ENCODE data around the gene NETO1. TPM values are rescaled to one million over a fixed set of nuclear protein-coding genes. Genes with fewer than 3 reads are reported as not detected.

NETO1 gene
- total RNA-seq, 1 experiment from 2014 or later: not detected

DNA sequence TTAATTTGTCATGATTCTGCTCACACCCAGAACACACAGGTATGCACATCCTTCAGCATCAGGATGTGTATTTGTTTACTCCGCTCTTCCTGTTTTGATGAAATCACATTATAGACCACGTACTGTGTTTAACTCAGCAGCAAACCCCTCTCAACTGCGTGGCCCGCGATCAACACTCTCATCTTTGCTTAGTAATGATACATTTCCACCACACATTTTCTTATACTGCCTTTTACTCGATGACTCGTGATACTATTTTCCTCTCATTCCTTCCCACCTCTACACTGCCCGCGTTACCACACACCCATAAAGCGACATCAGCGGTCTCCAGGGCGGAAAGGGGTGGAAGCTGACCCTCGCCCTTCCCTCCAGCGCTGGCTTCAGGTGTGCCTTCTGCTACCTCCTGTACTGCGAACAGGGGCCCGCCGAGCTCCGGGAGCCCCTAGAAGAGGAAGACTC lies 1.3 kb downstream of the NETO1 start:
- no peak for DNase-seq (ENCODE audit: low read depth in 1 of 2, low spot score in 2 of 2)
- Histone ChIP-seq H3K27me3 (replicated peaks) (peaks cover 34% of the 10 kb centered on the region), H3K27ac (no peak overlapping the region), H3K36me3 (no peaks in the 10 kb centered on the region), H3K4me1 (replicated peaks) (no peaks in the 10 kb centered on the region), H3K4me3 (no peak overlapping the region), H3K9me3 (replicated peaks) (0 out of 2 replicates have a peak, but pooled peaks cover 4% of the 10 kb centered on the region)

DNA sequence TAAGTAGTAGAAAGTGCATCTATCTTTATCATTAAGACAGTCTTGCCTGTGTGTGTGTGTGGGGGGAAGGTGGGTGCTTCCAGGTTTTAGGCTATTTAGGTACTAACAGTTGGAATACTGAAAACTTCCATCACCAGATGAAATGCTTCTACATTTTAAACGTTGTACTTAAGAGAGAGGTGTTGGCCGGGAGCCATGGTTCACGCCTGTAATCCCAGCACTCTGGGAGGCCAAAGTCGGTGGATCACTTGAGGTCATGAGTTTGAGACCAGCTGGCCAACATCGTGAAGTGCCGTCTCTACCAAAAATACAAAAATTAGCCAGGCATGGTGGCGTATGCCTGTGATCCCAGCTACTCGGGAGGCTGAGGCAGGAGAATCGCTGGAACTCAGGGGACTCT lies 4.0 kb downstream of the NETO1 start:
- H3K9me3 ChIP-seq (replicated peaks): 0 out of 2 replicates have a peak, but pooled peaks cover 3% of the 10 kb centered on the region
- no peak overlapping the region for H3K4me3 ChIP-seq
- H3K36me3 ChIP-seq: no peaks in the 10 kb centered on the region
- no peak for DNase-seq (ENCODE audit: low read depth in 1 of 2, low spot score in 2 of 2)
- no peaks in the 10 kb centered on the region for H3K4me1 ChIP-seq (replicated peaks)
- no peak overlapping the region for H3K27ac ChIP-seq
- peaks cover 26% of the 10 kb centered on the region for H3K27me3 ChIP-seq (replicated peaks)

DNA sequence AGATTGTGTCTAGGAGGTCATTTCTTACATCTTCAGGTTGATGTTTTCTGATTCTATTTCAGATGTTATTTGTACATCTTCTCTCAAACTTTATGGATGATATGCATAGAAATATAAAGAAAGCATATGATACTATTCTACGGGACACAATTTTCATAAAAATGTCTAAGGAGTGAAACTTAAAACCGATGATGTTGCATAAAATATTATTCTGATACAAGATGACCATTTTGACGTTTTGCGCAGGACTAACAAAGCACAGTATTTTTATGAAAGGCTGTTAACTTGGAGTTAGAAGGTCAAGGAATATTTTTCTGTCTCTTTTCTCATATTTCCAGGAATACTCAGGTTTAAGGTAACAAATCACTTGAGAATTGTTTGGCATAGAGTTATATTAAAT lies 8.7 kb downstream of the NETO1 start:
- DNase-seq (ENCODE audit: low read depth in 1 of 2, low spot score in 2 of 2): no peak
- Histone ChIP-seq H3K4me1 (replicated peaks) (no peaks in the 10 kb centered on the region), H3K9me3 (replicated peaks) (0 out of 2 replicates have a peak, but pooled peaks cover 3% of the 10 kb centered on the region)

DNA sequence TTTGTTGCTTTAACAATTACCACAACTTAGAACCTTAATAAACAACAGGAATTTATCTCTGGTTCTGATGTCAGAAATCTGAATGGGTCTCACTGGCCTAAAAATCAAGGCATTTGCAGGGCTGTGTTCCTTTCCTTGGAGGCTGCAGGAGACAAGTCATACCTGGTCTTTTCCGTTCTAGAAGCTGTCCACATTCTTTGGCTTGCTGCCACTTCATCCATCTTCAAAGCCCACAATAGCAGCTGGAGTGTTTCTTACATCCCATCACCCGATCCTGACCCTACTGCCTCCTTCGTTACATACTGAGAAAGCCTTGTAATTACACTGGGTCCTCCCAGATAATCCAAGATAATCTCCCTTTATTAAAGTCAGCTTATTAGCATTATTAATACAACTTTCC lies 18.1 kb downstream of the NETO1 start:
- Histone ChIP-seq H3K4me1 (replicated peaks) (no peaks in the 10 kb centered on the region), H3K36me3 (no peaks in the 10 kb centered on the region), H3K4me3 (no peak overlapping the region), H3K27ac (no peak overlapping the region), H3K27me3 (replicated peaks) (no peaks in the 10 kb centered on the region), H3K9me3 (replicated peaks) (no peaks in the 10 kb centered on the region)
- no peak for DNase-seq (ENCODE audit: low read depth in 1 of 2, low spot score in 2 of 2)

More for the DNA sequence above, 8.7 kb downstream of the NETO1 start:
- no peak overlapping the region for H3K27ac ChIP-seq
- no peak overlapping the region for H3K4me3 ChIP-seq
- no peaks in the 10 kb centered on the region for H3K36me3 ChIP-seq
- no peaks in the 10 kb centered on the region for H3K27me3 ChIP-seq (replicated peaks)

DNA sequence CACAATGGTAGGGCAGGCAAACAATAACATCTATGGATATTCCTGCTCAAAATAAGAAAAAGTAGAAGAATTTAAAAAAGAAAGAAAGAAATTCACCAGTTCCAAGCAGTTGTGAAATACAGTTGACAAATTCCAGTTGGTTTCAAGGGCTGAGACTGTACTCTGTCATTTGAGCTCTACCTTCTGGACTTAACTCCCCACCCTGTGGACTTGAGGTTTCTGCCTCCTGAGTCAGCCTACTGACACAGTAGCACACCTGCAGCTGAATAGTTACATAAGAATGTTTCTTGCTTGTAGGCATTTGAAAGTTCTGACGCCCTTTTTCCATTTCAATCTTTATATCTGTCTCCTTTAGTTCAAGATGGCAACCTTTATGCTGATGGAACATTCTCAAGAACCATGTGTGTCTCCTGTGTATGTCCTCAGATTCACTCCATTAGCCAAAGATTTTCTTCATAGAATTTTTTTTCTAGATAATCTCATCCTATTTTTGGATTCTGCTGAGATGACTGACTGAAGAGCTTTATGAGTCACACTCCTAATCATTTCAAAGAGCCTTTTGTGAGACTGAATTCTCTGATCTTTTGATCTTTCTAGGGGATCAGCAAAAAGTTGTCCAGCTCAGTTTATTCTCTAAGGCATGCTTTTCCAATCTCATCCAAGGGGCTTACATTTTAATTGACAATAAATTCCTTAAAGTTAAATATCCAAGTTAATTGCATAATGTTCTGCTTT lies 19.1 kb downstream of the NETO1 start:
- no peak for DNase-seq (ENCODE audit: low read depth in 1 of 2, low spot score in 2 of 2)
- no peaks in the 10 kb centered on the region for H3K27me3 ChIP-seq (replicated peaks)
- no peaks in the 10 kb centered on the region for H3K36me3 ChIP-seq
- no peak overlapping the region for H3K27ac ChIP-seq
- no peaks in the 10 kb centered on the region for H3K9me3 ChIP-seq (replicated peaks)
- no peaks in the 10 kb centered on the region for H3K4me1 ChIP-seq (replicated peaks)
- no peak overlapping the region for H3K4me3 ChIP-seq

DNA sequence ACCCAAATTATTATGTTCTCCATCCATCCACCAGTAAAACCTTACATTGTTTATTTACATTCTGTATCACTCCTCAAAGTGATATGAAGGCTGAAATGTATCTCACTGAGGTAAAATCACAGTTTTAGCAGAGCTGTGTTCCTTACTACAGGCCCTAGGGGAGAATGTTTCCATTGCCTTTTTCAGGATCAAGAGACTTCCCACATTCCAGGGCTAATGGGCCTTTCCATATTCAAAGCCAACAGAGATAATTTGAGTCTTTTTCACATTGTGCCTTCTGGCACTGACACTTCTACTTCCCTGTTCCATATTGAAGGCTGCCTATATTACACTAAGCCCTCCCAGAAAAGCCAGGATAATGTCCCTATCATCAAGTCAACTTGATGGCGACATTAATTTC lies 20.0 kb downstream of the NETO1 start:
- Histone ChIP-seq H3K27ac (no peak overlapping the region), H3K9me3 (replicated peaks) (no peaks in the 10 kb centered on the region), H3K4me3 (no peak overlapping the region), H3K36me3 (no peaks in the 10 kb centered on the region), H3K27me3 (replicated peaks) (no peaks in the 10 kb centered on the region), H3K4me1 (replicated peaks) (no peaks in the 10 kb centered on the region)
- no peak for DNase-seq (ENCODE audit: low read depth in 1 of 2, low spot score in 2 of 2)

DNA sequence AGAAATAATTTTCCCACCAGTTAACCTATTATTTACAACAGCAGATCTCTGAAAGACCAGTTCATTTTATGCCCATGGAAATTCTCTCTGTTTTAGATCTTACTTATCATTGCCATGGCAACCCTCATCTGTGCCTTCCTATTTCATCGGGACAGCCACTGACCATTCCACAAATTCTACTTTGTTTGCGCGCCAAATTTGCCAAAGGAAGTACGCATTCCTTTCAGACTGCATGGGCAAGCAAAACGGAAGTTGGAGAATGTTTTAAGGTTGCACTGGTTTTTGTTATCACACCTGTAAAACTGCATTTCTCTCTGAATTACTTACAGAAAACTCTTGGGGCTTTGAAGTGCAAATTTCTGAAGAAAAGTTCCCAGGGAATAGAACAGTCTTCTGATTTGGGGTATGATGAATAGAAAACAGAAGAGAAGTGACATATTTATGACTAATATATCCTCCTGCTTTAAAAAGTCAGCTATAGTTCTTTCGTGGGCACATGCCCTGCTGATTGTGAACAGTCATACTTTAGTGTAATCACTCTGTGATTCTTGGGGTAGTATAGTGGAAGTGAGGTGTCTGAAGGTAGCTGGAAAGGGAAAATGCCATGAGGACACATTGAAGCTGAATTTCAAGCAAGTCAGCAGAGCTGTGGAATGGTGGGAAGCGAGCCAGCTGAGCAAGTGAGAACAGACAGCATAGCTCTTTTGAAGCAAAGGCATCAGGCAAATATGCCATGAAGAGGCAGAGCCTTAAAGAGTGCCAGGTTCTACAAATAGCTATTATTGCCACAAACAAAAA lies 20.9 kb downstream of the NETO1 start:
- Histone ChIP-seq H3K27me3 (replicated peaks) (no peaks in the 10 kb centered on the region), H3K4me3 (no peak overlapping the region), H3K9me3 (replicated peaks) (no peaks in the 10 kb centered on the region), H3K27ac (no peak overlapping the region), H3K36me3 (no peaks in the 10 kb centered on the region), H3K4me1 (replicated peaks) (no peaks in the 10 kb centered on the region)
- no peak for DNase-seq (ENCODE audit: low read depth in 1 of 2, low spot score in 2 of 2)

DNA sequence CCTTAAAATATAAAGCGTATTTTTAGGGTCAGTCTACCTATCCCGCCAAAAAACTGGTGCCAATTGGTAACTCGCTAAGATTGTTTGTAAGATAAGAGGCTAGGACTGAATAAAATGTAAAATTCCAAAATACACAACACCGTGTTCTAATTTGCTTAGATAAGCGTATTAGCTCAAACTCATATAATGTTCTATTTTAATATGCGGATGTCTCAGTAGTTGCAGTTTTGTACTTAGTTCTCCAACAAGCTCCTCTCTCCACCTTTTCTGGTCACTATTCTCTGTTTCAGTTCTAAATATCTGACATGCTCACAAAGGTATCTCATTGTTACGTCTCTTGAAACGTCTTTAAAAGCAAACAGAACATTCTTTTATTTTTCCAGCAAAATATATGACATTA lies 24.0 kb downstream of the NETO1 start:
- H3K27me3 ChIP-seq (replicated peaks): no peaks in the 10 kb centered on the region
- H3K4me3 ChIP-seq: no peak overlapping the region
- H3K4me1 ChIP-seq (replicated peaks): no peaks in the 10 kb centered on the region
- DNase-seq (ENCODE audit: low read depth in 1 of 2, low spot score in 2 of 2): no peak
- H3K9me3 ChIP-seq (replicated peaks): no peaks in the 10 kb centered on the region
- H3K27ac ChIP-seq: no peak overlapping the region
- no peaks in the 10 kb centered on the region for H3K36me3 ChIP-seq

DNA sequence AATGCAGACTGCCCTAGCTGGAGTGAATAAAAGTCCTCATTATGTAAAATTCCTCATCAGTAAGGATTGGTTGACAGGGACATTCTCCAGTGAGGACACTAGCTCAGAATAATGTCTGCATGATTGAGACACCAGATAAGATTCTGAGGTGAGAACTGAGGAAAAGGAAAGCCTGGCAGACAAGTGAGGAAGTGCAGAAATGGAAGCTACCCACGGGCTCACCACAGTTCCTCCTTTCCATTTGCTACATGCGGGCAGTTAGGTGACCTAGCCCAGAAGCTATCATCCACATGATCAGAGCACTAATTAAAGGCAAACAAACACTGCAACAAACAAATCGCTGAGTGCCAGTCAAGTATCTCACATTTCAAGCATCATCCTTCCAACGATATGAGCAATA lies 27.7 kb downstream of the NETO1 start:
- DNase-seq (ENCODE audit: low read depth in 1 of 2, low spot score in 2 of 2): no peak
- Histone ChIP-seq H3K27ac (no peak overlapping the region), H3K36me3 (no peaks in the 10 kb centered on the region), H3K27me3 (replicated peaks) (no peaks in the 10 kb centered on the region), H3K9me3 (replicated peaks) (no peaks in the 10 kb centered on the region), H3K4me3 (no peak overlapping the region), H3K4me1 (replicated peaks) (no peaks in the 10 kb centered on the region)

DNA sequence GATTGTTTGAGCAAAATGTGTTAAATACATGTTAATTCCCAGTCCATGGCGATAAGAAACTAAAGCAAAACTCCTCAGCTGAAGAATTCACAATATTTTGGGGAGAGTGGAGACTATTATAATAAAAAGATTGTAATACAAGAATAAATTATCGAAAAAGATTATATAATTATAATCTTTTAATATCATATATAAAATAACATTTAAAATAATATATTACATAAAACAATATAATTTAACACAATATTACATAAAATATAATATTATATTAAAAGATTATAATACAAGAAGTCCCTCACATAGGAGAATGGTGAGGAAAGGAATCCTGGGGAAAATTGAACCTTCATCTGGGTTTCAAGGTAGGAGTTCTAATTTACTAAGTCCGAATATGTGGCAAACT lies 33.1 kb downstream of the NETO1 start:
- Histone ChIP-seq H3K27ac (no peak overlapping the region), H3K4me3 (no peak overlapping the region), H3K9me3 (replicated peaks) (no peaks in the 10 kb centered on the region), H3K36me3 (no peaks in the 10 kb centered on the region), H3K27me3 (replicated peaks) (no peaks in the 10 kb centered on the region), H3K4me1 (replicated peaks) (no peaks in the 10 kb centered on the region)
- no peak for DNase-seq (ENCODE audit: low read depth in 1 of 2, low spot score in 2 of 2)

DNA sequence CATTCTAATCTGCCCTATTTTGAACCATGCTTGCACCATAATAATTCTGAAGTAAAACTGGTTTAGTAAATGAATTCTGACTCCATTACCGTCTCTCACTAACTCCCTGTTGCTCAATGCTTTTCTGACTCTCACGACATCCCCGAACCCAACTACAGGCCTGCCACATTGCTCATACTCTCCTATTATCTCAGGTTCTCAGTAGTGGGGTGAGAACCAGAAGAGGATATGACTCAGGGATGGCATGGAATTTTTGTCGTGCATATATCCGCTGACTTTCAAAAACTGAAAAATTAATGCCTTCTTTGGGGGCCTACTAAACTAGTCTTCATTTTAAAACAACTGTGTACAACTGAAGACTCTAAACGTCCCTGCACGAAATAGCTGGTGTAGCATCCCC lies 34.3 kb downstream of the NETO1 start:
- DNase-seq (ENCODE audit: low read depth in 1 of 2, low spot score in 2 of 2): no peak
- Histone ChIP-seq H3K9me3 (replicated peaks) (no peaks in the 10 kb centered on the region), H3K4me3 (no peak overlapping the region), H3K27me3 (replicated peaks) (no peaks in the 10 kb centered on the region), H3K27ac (no peak overlapping the region), H3K4me1 (replicated peaks) (no peaks in the 10 kb centered on the region), H3K36me3 (no peaks in the 10 kb centered on the region)

DNA sequence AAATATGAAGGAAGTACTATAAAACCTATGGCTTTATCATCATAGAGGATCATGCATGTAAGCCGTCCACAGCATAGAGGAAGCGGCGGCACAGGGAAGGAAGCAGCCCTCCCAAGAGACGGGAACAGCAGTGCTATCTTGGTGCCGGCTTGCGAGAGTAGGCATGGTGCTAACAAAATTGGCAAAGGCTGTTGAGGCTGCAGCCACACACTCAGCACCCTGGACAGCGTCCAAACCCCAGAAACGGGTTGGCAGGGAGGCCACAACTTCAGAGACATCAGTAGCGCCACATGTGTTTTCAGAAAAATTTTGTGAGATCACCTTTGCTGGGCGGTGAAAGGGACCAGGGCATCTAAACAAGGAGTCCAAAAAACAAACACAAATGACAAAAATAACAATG lies 37.7 kb downstream of the NETO1 start:
- no peak for DNase-seq (ENCODE audit: low read depth in 1 of 2, low spot score in 2 of 2)
- Histone ChIP-seq H3K27me3 (replicated peaks) (no peaks in the 10 kb centered on the region; the same call in 1 of the 2 replicates), H3K4me1 (replicated peaks) (no peaks in the 10 kb centered on the region), H3K36me3 (no peaks in the 10 kb centered on the region), H3K27ac (no peak overlapping the region), H3K9me3 (replicated peaks) (no peaks in the 10 kb centered on the region), H3K4me3 (no peak overlapping the region)

DNA sequence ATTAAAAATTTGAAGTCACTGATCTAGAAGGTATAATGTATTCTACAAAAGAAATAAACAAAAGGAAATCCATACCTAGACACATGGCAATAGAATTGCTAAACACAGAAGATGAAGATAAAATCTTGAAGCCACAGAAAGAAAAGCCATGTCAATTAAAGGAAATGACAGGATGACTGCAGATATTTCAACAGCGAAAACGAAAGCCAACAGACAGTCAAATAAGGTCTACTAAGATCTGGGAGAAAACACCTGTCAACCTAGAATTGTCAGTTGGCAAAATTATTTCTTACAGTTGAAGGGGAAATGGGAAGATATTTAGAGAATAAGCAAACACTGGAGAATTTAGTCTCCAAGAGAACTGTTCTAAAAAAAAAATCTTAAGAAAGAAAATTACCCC lies 39.2 kb downstream of the NETO1 start:
- Histone ChIP-seq H3K9me3 (replicated peaks) (no peaks in the 10 kb centered on the region), H3K4me3 (no peak overlapping the region), H3K4me1 (replicated peaks) (no peaks in the 10 kb centered on the region), H3K36me3 (no peaks in the 10 kb centered on the region), H3K27ac (no peak overlapping the region), H3K27me3 (replicated peaks) (no peaks in the 10 kb centered on the region; the same call in 1 of the 2 replicates)
- DNase-seq (ENCODE audit: low read depth in 1 of 2, low spot score in 2 of 2): no peak

DNA sequence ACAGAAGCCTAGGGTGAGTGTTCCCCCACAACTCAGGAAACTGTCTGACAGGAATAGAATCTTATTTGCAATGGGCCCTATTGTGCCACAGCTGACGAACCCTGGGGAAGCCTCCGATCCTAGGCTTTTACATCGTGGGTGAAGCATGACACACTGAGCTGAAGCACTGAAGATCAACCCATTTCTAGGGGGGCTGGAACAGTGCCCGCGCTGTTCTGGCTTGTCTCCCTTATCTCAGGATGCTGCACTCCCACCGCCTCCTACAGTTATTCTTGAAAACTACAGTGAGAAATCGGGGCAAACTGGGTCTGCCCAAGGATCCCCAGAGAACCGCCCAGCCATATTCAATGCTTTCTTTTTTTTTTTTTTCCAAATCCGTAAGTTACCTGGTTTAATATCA lies 41.1 kb downstream of the NETO1 start:
- no peak for DNase-seq (ENCODE audit: low read depth in 1 of 2, low spot score in 2 of 2)
- Histone ChIP-seq H3K27ac (no peak overlapping the region), H3K27me3 (replicated peaks) (no peaks in the 10 kb centered on the region; the same call in 1 of the 2 replicates), H3K36me3 (no peaks in the 10 kb centered on the region), H3K4me3 (no peak overlapping the region), H3K4me1 (replicated peaks) (no peaks in the 10 kb centered on the region), H3K9me3 (replicated peaks) (no peaks in the 10 kb centered on the region)

All from SJSA1 (cell line).